HCT116 (cell line): ENCODE measurements around the gene GRK6.

Source experiments
- CBX3 ChIP-seq: IDR thresholded peaks from 2 replicates; pipeline ENCODE4 v1.6.1; 2012; ENCODE audit warnings: low read depth
- CTCF ChIP-seq, 3 experiments: fragments of 200-600 bp in 1 of 3; sonication (generic) in 1 of 3; IDR thresholded peaks in 2 of 3; conservative IDR thresholded peaks in 1 of 3; 2 replicates each; pipeline ENCODE4 v1.5.1; 2012 to 2017; ENCODE audit warnings: low read depth in 2 of 3, low read length in 2 of 3, antibody characterized with exemption in 1 of 3, borderline replicate concordance in 1 of 3, control low read depth in 1 of 3, mild to moderate bottlenecking in 1 of 3, mixed read lengths in 1 of 3, mixed run types in 1 of 3, moderate library complexity in 1 of 3; ENCODE audit not compliant: insufficient read depth in 1 of 3
- POLR2A ChIP-seq: IDR thresholded peaks from 2 replicates; pipeline ENCODE4 v1.7.0; 2011; ENCODE audit warnings: borderline replicate concordance; ENCODE audit not compliant: insufficient read depth, insufficient read length; ENCODE audit errors: extremely low read depth
- REST ChIP-seq: IDR thresholded peaks from 2 replicates; pipeline ENCODE4 v1.6.1; 2012; ENCODE audit warnings: low read depth

- TF ChIP-seq POLR2A (no peak), CTCF (IDR thresholded peaks at IDR 0.05 in 2 of 3, conservative IDR thresholded peaks at IDR 0.05 in 1 of 3; ENCODE audit: borderline replicate concordance in 1 of 3, insufficient read depth in 1 of 3, low read depth in 2 of 3, low read length in 2 of 3) (no peak), REST (no peak), CBX3 (no peak)
Observed at GRCh38 chr5:177414481-177414880, 12.0 kb upstream of the GRK6 start.
